ENCODE results near the gene GPC4.
"Not testable (repeated sequence)": the region's sequence is repeated elsewhere in the genome, so short reads cannot be mapped to it uniquely, and the experiment has no call there.

GPC4 gene

DNA sequence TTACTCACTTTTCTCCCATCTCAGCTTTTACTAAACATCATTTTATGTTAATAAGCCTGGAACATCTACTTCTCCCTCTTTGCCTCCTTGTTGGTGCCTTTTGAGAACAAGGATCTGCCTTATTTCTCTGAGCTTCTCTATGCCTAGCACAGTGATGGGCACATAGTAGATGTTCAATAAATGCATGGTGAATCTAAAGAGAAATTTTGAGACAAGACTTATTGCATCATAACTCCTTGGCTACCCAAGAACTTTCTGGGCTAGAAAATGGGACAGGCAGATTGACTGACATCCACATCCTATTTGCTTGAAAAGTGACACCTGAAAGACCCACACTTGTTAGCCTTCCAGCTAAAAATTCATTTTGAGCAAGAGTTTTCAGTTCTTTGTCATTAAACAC is 109.9 kb downstream of the GPC4 start:
- DNase-seq (ENCODE audit: low read depth): no peak

DNA sequence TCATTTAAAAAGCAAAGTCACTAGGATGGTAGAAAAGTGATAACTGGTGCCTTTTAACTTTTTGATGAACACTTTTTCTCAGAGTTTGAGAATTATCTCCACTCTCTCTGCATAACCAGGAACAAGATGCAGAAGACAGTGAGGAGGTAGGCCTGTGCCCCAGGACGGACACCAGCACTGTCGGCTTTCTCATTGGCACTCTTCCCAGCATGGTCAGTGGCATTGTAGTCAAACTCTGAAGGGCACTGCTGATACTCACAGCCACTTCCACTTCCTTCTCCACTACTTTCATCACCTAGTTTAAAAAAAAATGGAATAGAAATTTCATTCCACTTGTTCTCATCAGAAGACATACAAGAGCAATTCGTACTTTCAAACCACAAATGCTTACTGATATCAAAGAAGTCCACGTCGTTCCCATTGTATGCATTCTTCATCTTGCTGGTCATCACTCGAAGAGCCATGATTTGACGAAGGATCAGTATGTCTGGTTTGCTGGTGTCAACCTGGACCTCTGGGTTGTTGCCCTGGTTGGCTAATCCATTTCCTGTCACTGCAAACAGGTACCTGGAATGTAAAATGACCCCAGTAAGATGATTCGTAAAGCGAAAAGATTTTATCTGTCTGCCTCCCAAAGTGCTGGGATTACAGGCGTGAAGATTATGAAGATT is 112.4 kb downstream of the GPC4 start:
- no peak for DNase-seq (ENCODE audit: low read depth)

DNA sequence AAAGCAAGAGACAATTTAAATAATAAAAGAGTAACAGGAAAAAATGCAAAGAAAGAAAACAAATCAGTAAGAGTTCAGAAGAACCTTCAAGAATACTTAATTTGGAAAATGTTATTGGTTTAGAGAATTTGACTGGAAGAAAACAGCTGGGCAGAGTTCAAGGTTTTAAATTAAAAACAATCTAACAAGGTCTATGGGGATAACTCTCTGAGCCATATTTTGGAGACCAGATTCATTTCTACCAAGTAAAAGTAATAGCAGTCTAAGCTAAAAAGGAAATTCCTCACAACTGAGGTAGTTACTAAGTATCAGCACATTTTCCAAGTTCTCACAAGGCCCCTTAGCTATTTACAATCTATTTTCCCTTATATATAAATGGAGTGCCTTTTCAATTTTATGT is 114.7 kb downstream of the GPC4 start:
- DNase-seq (ENCODE audit: low read depth): no peak

DNA sequence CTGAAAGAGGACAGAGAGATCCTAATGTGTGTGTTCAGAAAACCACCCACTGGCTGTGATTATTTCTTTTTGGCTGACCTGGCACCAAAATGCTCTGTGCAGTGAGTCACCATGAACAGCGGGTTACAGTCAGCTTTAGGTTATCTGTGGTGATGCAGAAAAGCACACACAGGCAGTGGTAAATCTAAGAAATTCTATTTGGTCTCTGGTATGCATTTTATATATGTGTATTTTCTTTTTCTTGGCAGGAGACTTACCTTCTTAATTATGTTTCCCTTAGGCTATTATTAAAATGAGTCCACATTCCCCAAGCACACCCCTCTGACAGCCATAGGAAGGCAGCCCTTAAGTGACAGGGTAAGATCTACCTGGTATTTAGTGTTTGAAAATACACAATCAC is 118.0 kb downstream of the GPC4 start:
- DNase-seq (ENCODE audit: low read depth): peak; percentile 36

DNA sequence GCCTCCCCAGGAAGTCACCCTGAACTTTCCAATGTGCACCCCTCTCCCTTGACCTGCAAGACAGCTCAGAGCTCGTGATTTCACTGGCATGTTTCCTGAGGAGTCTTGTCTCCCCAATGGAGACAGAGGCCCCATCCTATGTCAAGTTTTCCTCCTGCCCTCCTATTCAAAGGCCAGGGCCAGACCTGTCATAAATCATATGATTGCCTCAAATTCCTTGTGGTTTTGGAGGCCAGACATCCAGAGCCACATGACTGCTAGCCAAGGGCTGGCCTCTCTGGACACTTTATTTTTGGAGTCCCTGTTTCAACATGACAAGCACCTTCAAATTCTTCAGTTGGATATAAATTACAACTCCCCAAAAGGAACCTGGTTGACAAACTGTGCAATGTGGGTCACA is 121.2 kb downstream of the GPC4 start:
- no peak for DNase-seq (ENCODE audit: low read depth)

DNA sequence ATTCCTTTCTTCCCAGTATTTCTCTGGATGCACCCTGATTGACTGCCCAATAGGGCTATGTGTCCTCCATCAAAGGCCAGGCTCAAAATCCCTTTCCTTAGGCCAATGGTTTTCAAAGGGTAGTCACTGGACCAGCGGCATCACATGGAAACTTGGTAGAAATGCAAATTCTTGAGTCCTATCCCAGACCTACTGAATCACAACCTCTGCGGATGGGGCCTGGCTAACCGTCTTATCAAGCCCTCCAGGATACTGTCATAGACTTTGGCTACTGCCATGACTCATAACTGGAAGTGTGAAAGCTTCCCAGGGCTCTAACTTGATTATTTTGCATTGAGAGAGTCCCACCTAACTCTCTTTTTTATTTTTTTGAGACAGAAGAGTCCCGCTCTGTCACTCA is 125.2 kb downstream of the GPC4 start:
- DNase-seq (ENCODE audit: low read depth): no peak

DNA sequence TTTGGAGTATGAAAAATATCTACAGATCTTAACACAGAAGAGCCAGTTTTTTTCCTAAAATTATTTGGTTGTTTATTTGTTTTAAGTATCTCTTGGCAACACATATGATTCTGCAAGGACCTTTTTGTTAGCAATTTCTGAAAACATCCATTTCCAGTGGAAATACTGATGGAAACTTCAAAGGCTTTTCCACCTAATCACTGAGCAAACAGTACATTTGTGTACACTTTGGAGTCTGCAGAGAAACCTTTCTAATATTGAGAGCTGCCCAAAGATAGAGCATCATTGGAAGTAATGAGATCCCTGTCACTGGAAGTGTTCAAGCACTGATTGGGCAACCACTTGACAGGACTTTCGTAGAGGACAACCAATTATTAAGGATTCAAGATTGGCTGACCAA is 127.4 kb downstream of the GPC4 start:
- no peak for DNase-seq (ENCODE audit: low read depth)

DNA sequence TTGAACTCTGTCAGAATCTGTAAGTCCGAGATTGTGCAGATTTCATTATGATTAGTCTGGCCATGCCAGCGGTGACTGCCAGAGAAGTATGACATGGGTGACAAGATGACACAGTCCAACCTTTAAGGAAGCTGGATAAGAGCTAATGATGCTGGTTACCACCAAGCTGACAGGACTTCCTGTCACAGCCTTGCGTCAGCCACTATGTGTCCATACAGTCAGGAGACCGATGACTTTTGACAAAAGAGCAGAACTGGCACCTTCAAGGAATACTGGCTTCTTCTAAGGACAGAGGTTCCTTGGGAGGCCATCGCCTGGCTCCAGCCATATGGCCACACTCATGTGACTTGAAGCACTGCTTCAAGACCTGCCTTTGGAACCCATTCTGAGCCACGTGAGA is 129.9 kb downstream of the GPC4 start:
- DNase-seq (ENCODE audit: low read depth): no peak

DNA sequence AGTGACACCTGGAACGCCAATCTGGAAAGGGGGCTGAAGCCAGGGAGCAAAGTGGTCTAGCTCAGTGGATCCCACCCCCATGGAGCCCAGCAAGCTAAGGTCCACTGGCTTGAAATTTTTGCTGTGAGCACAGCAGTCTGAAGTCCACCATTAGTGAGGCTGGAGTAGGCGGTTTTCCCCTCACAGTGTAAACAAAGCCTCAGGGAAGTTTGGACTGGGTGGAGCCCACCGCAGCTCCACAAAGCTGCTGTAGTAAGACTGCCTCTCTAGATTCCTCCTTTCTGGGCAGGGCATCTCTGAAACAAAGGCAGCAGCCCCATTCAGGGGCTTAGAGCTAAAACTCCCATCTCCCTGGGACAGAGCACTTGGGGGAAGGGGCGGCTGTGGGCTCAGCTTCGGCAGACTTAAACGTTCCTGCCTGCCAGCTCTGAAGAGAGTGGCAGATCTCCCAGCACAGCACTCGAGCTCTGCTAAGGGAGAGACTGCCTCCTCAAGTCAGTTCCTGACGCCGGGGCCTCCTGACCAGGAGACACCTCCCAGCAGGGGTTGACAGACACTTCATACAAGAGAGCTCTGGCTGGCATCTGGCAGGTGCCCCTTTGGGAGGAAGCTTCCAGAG is 136.1 kb downstream of the GPC4 start:
- not testable (repeated sequence) for DNase-seq (ENCODE audit: low read depth)

DNA sequence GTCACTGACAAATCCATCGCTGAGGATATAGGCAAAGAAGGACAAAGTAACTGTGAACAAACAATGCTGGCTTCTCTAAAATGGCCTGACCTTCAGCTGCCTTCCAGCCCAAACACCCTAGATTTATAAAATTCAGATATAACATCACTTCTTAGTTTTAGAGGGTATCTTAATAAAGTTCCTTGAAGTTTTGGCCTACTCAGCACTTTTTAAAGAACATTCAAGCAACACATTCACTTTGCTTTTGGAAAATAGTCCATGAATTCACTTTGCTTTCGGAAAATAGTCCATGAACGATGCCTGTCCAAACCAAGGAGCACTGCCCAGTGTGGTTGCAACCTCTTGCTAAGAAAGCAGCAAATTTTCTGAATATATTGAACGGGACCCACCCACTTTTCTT is 142.1 kb downstream of the GPC4 start:
- no peak for DNase-seq (ENCODE audit: low read depth)

DNA sequence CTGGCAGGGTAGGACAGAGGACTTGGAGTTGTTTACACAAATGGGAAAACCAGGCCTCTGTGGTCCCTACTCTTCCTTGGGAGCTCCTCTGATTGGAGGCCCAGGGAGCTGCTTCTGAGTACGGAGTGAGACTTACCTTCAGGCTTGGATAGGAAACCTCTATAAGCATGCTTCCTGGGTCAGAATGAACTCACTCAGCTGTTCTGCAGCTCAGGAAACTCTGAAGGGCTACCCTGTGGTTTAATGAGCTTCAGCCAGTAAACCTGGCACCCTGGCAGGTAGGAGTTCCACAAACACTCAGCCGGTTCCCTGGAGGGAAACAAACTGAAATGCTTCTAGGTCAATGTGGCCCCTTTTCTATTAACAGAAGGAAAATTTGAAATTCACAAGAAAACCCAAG is 146.1 kb downstream of the GPC4 start:
- no peak for DNase-seq (ENCODE audit: low read depth)

DNA sequence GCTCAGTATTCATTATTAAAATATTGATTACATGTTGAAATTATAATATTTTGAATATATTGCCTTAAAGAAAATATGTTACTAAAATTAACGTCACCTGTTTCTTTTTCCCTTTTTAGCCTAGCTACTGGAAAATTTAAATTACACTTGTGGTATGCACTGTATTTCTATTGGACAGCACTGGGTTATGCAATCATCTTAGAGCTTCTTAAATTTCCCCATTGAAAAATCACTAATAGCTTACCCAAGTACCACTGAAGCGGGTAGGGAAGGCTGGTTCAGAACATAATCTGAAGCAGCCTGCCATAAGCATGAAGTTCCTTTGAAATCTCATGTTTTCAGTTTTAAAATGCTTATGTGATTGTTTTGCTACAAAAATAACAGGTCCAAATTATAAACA is 147.7 kb downstream of the GPC4 start:
- DNase-seq (ENCODE audit: low read depth): no peak

DNA sequence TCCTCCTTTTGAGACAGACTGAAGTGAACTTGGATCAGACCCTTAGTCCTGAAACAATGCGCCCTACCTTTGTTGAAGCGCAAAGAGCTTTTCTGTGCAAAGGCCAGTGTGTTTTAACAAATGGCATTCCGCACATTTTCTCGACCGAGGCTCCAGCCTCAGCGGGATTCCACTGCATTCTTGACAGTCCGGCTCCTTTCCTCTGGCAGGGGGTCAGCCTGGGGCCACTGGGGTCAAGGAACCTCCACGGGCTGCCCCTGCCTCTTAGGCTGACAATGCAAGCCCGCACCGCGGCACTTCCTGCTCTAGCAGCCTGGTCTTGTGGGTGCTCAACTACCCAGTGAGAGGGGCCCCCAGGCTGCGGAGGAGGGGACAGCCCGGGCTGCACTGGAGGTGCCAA is 150.0 kb downstream of the GPC4 start:
- no peak for DNase-seq (ENCODE audit: low read depth)

DNA sequence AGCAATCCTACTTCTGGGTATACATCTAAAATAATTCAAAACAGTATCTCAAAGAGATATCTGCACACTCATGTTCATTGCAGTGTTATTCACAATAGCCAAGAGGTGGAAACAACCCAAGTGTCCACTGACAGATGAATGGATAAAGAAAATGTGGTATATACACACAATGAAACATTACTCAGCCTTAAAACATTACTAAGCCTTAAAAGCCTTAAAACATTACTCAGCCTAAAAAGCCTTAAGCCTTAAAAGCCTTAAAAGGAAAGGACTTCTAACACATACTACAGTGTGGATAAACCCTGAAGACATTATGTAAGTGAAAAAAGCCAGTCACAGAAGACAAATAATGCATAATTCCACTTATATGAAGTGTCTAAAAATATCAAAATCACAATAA is 156.8 kb downstream of the GPC4 start:
- DNase-seq (ENCODE audit: low read depth): peak; percentile 1

DNA sequence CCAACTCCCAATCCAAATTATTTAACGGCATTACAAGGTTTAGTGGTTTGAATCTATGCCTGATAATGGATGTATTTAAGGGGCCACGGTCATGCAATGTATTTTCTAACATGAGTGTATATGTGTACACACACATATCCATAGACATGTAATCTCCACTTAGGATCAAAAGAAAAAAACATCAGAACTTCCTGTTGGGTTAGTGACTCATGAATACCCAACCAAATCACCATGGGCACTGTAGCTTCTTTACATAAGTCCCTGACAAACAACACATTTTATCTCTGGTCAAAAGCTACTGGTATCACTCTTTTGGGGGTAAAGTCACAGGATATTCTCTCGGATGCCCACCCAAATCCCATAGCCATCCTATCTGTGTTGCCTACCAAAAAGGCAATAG is 160.6 kb downstream of the GPC4 start:
- peak; percentile 10 for DNase-seq (ENCODE audit: low read depth)

DNA sequence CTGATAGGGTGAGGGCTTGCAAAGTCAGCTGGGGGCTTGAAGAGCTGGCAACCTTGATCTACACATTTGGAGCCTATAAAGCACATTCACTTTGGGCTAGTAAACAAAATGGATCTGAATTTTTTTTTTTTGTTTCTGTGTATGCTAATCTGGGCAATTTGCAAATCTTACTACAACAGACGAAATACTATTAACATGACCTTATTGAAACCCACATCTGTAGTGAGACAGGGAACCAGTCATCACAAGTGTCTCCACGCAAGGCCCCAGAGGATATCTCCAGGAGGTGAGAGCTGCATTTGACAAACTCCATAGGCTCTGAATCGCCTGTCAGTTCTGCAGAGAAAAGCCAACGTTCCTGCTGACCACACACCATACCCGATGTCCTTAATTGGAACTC is 164.1 kb downstream of the GPC4 start:
- no peak for DNase-seq (ENCODE audit: low read depth)

DNA sequence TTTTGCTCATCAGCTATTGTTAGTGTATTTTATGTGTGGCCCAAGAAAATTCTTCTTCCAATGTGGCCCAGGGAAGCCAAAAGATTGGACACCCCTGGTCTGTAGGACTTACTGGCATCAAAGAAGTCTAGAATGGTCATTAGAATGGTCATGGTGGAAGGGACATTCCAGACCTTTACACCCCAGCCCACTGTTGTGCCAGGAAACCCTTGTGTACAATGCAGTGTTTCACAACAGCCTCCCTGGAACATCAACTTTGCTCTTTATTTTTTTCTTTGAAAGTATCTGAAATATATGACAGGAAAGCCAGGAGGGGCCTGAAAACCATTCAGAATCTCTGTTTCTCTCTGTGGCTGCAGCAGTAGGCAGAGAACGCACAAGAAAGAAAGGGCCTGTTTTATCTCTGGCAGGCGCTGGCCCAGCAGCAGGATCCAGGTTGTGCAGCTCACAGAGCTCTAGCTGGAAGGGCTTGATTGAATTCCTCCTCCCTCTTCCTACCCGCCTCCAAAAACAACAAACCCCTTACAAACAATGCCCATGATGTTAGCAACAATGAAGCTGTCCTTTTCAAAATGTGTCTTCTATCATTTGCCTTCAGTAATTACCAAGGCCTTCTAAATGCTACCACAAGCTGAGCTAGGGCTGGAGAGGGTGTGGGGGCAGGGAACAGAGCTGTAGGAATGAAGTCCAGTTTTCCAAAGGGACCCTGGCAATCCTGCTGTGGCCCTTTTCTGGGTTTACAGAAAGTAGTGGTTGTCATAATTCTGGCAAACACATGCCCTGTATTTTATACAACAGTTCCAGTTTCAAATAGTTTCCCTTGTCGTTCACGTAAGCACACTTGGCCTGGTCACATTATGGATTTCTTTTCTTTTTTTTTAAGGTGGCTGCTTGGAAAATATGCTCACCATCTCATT is 164.8 kb downstream of the GPC4 start:
- DNase-seq (ENCODE audit: low read depth): no peak
